Stimulated activated CD8-positive, alpha-beta memory T cell treated with anti-CD3 and anti-CD28 coated beads, Interleukin-7, amount 100 ng/mL, for 4 hours (primary cell): ENCODE results near the gene ARHGAP4.

ENCODE experiments used
- DNase-seq, 2 donors: peaks; one replicate each; pipeline ENCODE4 v3.0.0-alpha.2; 2020; ENCODE audit warnings: low read depth in 2 of 2

Gene ARHGAP4

GRCh38 chrX:153868576-153869472 lies 57.2 kb downstream of the ARHGAP4 start:
- DNase-seq, result no peak

DNA sequence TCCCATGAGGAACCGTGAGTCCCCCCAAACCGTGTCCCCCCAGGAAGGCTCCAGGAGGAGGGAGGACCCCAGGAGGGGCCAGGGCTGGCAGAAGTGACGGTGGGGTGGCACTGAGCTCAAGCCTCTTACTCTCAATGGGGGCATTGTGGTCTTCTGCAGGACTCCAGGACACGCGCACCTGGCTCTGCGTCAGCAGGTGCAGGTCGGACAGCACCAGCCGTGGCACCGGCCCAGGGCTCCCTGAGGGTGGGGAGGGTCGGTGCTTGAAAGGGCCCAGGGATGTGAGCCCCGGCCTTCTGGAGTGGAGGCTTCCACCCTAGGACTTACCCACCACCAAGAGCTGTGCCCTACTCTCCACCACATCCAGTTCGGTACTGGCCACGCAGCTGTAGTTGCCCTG lies 58.4 kb downstream of the ARHGAP4 start:
- no peak for DNase-seq

- DNase-seq, result no peak
These were observed 58.9 kb downstream of the ARHGAP4 start for GRCh38 chrX:153867139-153867538.

GRCh38 chrX:153866302-153867019 lies 59.6 kb downstream of the ARHGAP4 start:
- DNase-seq, result no peak

GRCh38 chrX:153865685-153866084 lies 60.4 kb downstream of the ARHGAP4 start:
- DNase-seq, result no peak

DNA sequence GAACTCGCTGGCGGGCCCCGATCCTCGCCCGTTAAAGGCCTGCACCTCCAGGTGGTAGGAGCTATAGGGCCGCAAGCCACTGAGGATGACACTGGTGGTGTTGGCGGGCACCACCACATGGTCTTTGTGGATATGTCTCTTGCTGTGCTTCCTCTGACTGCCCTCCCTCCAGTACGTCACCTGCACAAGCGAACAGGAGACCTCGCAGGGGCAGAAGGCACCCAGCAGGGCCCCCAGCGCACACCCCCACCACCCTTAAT lies 60.8 kb downstream of the ARHGAP4 start:
- no peak for DNase-seq

DNA sequence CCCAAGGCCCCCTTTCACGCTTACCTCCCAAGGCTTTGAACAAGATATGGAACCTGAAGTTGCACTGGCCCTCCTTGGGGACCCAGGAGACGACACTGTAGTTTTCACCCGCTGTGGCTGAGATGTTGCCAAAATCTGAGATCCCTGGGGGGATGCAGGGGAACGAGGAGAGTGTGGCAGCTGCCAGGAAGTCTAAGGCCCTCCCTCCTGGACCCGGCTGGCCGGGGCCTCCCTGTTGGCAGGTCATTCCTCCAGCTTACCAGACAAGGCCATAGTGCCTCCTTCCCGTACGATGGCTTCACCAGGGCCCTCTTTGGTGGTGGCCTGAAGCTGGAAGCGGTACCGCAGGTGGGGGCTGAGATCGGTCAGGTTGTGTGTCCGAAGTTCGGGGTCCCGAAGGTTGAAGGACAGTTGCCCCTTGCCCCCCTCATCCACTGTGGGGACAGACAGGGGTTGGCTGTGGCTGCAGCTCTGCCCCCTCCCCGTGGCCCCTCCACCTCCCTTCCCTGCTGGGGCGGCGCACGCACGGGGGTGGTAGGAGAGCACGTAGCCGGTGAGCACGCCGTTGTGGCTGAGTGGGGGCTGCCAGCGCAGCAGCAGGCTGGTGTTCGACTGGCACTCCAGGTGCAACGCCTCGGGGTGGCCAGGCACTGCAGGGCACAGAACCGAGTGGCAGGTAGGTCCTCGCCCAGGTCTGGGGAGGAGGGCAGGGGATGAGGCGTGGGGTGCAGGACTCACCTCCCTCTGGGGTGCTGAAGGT lies 61.3 kb downstream of the ARHGAP4 start:
- no peak for DNase-seq

DNA sequence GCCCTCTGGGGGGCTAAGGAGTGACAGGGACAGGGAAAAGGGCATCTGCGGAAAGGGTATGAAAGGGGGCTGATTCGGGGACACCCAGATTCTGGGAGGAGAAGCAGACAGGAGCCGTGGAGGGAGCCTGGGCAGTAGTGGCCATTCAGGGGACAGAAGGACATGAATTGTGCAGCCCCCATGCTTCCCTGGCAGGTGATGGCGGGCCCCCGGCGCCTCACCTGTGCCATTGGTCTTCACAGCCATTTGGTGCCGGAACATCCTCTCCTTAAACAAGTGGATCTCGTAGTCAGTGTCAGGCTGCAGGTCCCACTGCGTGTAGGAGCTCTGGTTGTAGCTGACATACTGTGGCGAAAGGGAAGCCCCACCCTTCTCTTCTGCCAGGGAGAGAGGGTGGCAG lies 62.0 kb downstream of the ARHGAP4 start:
- DNase-seq, result no peak

GRCh38 chrX:153863251-153863991 lies 62.6 kb downstream of the ARHGAP4 start:
- DNase-seq, result no peak

- no peak for DNase-seq
These were observed 63.5 kb downstream of the ARHGAP4 start for GRCh38 chrX:153862369-153863250.

GRCh38 chrX:153861733-153862310 lies 64.2 kb downstream of the ARHGAP4 start:
- no peak for DNase-seq

GRCh38 chrX:153861151-153861550 lies 64.9 kb downstream of the ARHGAP4 start:
- DNase-seq, result no peak
